Right lobe of liver (tissue), 4 donors: ENCODE data around the gene NPFF.

ENCODE experiments used
- CTCF ChIP-seq, 4 donors: fragments of 200-600 bp in 3 of 4; fragments of 450-650 bp in 1 of 4; IDR thresholded peaks; one replicate each; pipeline versions ENCODE4 v1.5.1 to v1.8.0; 2016 to 2022; ENCODE audit warnings: antibody characterized with exemption in 4 of 4, mild to moderate bottlenecking in 2 of 4
- POLR2A ChIP-seq: fragments of 450-650 bp; IDR thresholded peaks from one replicate; pipeline ENCODE4 v1.6.1; 2017; ENCODE audit warnings: antibody characterized with exemption, mild to moderate bottlenecking
- donor health status: DM: no; HTN: no; CAD: no.
- donor health status: DM: no; HTN: no; CAD: no.
- donor health status: DM: no; HTN: yes; CAD: no.

GRCh38 chr12:53514628-53515290 lies 7.5 kb upstream of the NPFF start:
- TF ChIP-seq CTCF (IDR thresholded peaks at IDR 0.05) (no peak), POLR2A (no peak)
